Ramos (cell line): ENCODE results near the gene ADAMTS12.
"Not testable (repeated sequence)": the region's sequence is repeated elsewhere in the genome, so short reads cannot be mapped to it uniquely, and the experiment has no call there.

ENCODE experiments used
- in situ Hi-C: fragments of 300-500 bp; cut with MboI; formaldehyde crosslinking; loops from one replicate; pipeline ENCODE4 v1.14.3; 2022; ENCODE audit warnings: low sequenced_read_pairs; ENCODE audit not compliant: unreplicated experiment

ADAMTS12 gene

GRCh38 chr5:33891788-33892619 is at the start of gene ADAMTS12:
Gene ADAMTS12, minus strand, starts transcription at chr5:33891990. Its CDS starts 134 bp downstream, at chr5:33891856.
- in situ Hi-C loops: no loop called here

- in situ Hi-C loops: no loop called here
Observed at GRCh38 chr5:33941090-33941489, 49.3 kb upstream of the ADAMTS12 start.

- in situ Hi-C loops: loop anchor here (10.0 kb wide), 1 partner anchor 505 kb away; no protein-coding TSS in a partner anchor
Observed at GRCh38 chr5:33939556-33940262, 47.9 kb upstream of the ADAMTS12 start.

GRCh38 chr5:33938881-33939280 is 47.1 kb upstream of the ADAMTS12 start:
- in situ Hi-C loops: loop anchor here (10.0 kb wide), 1 partner anchor 504 kb away; no protein-coding TSS in a partner anchor

- in situ Hi-C loops: loop anchor here (10.0 kb wide), 1 partner anchor 504 kb away; no protein-coding TSS in a partner anchor
Observed at GRCh38 chr5:33938507-33938796, 46.7 kb upstream of the ADAMTS12 start.

- in situ Hi-C loops: loop anchor here (10.0 kb wide), 1 partner anchor 503 kb away; no protein-coding TSS in a partner anchor
Observed at GRCh38 chr5:33937707-33938506, 46.1 kb upstream of the ADAMTS12 start.

GRCh38 chr5:33937017-33937706 is 45.4 kb upstream of the ADAMTS12 start:
- in situ Hi-C loops: loop anchor here (10.0 kb wide), 1 partner anchor 502 kb away; no protein-coding TSS in a partner anchor

- in situ Hi-C loops: loop anchor here (10.0 kb wide), 1 partner anchor 502 kb away; no protein-coding TSS in a partner anchor
Observed at GRCh38 chr5:33936381-33937016, 44.7 kb upstream of the ADAMTS12 start, which contains the start of gene RXFP3. Gene RXFP3, plus strand, starts transcription at chr5:33936386. Its CDS starts 355 bp downstream, at chr5:33936741.

- in situ Hi-C loops: loop anchor here (10.0 kb wide), 1 partner anchor 501 kb away; no protein-coding TSS in a partner anchor
Observed at GRCh38 chr5:33936004-33936380, 44.2 kb upstream of the ADAMTS12 start.

GRCh38 chr5:33934176-33934575 is 42.4 kb upstream of the ADAMTS12 start:
- in situ Hi-C loops: loop anchor here (10.0 kb wide), 1 partner anchor 499 kb away; no protein-coding TSS in a partner anchor

- in situ Hi-C loops: loop anchor here (10.0 kb wide), 1 partner anchor 499 kb away; no protein-coding TSS in a partner anchor
Observed at GRCh38 chr5:33933723-33934169, 42.0 kb upstream of the ADAMTS12 start.

GRCh38 chr5:33931136-33931535 is 39.3 kb upstream of the ADAMTS12 start:
- in situ Hi-C loops: loop anchor here (10.0 kb wide), 1 partner anchor 496 kb away; no protein-coding TSS in a partner anchor

GRCh38 chr5:33929925-33930690 is 38.3 kb upstream of the ADAMTS12 start:
- in situ Hi-C loops: loop anchor here (10.0 kb wide), 1 partner anchor 495 kb away; no protein-coding TSS in a partner anchor

- in situ Hi-C loops: no loop called here
Observed at GRCh38 chr5:33928283-33928682, 36.5 kb upstream of the ADAMTS12 start.

GRCh38 chr5:33927685-33928084 is 35.9 kb upstream of the ADAMTS12 start:
- in situ Hi-C loops: no loop called here

- in situ Hi-C loops: no loop called here
Observed at GRCh38 chr5:33925278-33925677, 33.5 kb upstream of the ADAMTS12 start.

- in situ Hi-C loops: no loop called here
Observed at GRCh38 chr5:33921002-33921401, 29.2 kb upstream of the ADAMTS12 start.

- in situ Hi-C loops: not testable (repeated sequence)
Observed at GRCh38 chr5:33914844-33915243, 23.1 kb upstream of the ADAMTS12 start.
